Measurements from ENCODE around the gene ATG16L1.

The ATG16L1 gene

GRCh38 chr2:233227346-233227978 is 24.0 kb upstream of the ATG16L1 start:
- no peak for DNase-seq

DNA sequence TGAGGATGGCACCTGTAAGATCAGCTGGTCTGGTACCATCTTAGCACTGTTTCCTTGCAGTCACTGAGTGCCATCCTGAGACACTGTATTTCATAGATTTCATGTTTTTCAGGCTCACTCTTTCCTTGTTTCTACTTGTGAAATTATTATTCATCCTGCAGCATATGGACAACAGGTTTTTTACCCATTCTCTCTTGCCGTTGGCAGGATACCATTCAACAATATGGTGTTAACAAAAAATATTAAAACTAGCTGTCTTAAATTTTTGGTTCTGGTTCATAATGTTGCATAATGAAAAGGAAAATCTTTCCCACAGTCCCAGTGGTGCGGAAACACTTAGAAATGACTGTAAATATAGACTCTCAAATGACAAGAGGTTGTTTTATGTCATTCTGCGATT is 23.1 kb upstream of the ATG16L1 start:
- DNase-seq = no peak

DNA sequence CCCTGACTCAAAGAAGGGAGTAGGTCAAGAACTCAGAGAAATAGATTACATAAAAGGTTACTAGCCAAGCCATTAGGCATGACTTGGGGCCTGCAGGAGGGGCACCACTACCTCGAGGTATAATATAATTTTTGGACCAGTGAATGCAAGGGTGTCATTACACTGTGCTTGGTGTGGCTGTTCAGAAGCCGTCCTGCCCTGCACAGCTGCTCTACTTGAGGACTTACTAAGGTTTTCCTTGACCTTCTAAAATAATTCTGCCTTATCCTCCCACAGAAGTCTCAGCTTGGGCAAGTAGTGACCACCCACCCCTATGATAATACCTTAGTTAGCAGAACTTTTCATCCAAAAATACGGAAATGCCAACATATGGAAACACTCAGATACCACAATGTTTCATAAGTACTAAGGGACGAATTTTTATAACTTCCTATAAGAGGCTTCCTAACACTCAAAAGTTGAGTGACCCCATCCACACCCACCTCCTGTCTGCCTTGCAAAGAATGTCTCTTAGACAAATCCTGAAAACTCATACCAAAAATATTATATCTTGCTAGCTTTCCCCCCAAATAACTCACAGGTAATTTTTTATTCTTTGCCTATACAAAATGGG is 17.7 kb upstream of the ATG16L1 start:
- no peak for DNase-seq

DNA sequence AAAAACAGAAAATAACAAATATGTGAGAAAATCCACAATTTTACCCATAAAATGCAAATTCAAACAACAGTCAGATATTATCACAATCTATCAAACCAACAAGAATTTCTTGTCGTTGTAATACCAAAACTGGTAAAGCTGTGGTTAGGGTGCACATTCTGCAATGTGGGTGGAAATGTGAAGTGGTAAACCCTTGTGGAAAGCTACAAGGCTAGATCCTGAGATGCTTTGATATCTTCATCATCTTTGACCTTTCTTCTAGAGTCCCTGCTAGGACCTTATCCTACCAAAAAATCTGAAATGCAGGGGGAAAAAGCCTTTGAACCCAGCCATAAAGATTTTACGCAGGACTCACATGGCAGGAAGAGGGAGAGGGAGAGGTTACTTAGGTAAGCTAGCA is 17.2 kb upstream of the ATG16L1 start:
- DNase-seq = no peak

- no peak for DNase-seq
These were observed 16.5 kb upstream of the ATG16L1 start for GRCh38 chr2:233234996-233235395.

DNA sequence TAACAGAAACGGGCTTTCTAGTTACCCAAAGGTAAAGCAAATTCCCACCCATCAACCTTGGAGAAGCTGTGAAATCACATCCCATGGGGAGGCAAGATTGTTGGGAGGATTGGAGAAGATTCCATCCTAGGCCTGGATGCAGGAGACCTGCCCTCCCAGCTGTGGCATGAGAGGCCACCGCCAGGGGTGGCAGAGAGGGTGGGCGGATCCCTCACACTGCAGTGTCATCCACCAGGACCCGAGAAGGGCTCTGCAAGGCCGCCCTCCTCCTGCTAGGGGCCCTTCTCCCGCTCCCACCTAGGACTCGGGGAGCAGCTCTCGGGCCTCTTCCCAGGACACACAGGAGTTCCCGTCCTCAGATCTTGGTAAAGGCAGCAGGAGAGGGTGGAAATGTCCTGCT is 15.5 kb upstream of the ATG16L1 start:
- DNase-seq = no peak

- DNase-seq = no peak
These were observed 14.5 kb upstream of the ATG16L1 start for GRCh38 chr2:233236820-233237589.

GRCh38 chr2:233240897-233241296 is 10.6 kb upstream of the ATG16L1 start:
- no peak for DNase-seq

GRCh38 chr2:233241803-233242202 is 9.7 kb upstream of the ATG16L1 start:
- DNase-seq = no peak

DNA sequence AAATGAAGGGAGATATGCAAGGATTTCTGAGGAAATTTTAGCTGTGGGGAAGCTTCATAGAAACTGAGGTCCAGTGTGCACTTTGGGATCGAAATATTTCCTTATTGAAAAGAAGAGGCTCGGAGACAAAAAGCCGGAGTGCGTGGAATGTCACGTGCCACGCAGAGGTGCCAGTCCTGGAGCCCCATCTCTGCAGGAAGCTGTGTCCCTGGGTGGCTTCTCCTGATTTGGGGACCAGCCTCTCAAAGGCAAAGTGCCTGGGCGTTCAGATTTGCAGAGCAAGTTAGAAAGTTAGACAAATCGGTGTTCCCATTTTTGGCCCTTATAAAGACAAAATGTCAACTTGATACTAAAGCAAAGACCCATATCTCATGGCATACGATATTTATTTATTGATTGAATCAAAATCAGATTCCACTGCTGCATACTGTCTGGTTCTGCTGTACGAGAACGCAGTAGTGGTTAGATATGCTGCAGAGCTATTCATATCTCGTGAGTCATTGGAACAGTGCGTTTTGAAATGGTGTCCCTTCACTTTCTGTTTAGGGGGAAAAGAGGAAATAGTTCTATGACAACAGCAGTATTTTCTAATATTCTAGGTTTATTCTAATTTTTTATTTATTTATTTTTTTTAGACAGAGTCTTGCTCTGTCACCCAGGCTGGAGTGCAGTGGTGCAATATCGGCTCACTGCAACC is 9.1 kb upstream of the ATG16L1 start:
- DNase-seq = no peak

DNA sequence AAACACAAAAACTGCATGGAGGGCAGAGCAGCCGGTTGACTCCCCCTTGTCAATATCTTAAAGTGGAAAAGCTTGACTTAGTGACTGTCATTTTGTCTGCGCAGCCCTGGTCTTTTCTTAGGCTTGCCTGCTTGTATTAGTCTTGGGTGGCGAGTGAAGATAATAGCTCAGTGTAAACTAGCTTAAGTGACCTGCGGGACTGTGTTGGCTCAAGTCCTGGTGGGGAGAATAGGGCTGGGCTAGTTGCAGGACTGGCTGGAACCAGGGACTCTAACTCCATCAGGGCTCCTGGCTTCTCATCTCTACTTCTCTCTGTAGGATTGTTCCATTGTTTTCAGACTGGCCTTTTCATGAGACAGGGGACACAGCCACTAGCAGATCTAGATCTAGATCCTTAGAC is 8.1 kb upstream of the ATG16L1 start:
- no peak for DNase-seq

GRCh38 chr2:233244818-233245217 is 6.7 kb upstream of the ATG16L1 start:
- DNase-seq = no peak

- DNase-seq = no peak
These were observed 6.1 kb upstream of the ATG16L1 start for GRCh38 chr2:233245406-233245805.

DNA sequence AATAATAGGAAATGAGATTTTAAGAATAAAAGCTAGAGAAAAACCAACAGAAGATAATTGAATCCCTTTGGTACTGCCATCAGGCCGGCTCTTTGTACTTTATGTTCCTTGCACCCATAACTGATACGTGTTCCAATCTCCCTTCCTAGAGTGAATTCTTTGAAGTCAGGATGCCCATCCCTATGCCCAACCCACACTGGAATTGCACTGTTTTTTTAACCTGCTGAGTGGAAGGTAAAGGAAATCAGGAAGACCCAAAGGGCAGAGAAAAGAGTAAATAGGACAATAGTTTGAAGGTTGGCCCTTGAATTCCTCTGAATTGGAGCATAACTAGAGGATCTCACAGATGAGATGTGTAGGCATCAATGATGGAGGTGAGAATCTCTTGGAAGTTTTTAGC is 4.4 kb upstream of the ATG16L1 start:
- no peak for DNase-seq

- no peak for DNase-seq
These were observed 3.7 kb upstream of the ATG16L1 start for GRCh38 chr2:233247744-233248143.

GRCh38 chr2:233248999-233249398 is 2.5 kb upstream of the ATG16L1 start:
- DNase-seq = no peak

- no peak for DNase-seq
These were observed 905 bp upstream of the ATG16L1 start for GRCh38 chr2:233250568-233250967.

GRCh38 chr2:233250985-233251305 is 528 bp upstream of the ATG16L1 start:
- no peak for DNase-seq

GRCh38 chr2:233252227-233252626 is 754 bp downstream of the ATG16L1 start:
- DNase-seq = no peak

DNA sequence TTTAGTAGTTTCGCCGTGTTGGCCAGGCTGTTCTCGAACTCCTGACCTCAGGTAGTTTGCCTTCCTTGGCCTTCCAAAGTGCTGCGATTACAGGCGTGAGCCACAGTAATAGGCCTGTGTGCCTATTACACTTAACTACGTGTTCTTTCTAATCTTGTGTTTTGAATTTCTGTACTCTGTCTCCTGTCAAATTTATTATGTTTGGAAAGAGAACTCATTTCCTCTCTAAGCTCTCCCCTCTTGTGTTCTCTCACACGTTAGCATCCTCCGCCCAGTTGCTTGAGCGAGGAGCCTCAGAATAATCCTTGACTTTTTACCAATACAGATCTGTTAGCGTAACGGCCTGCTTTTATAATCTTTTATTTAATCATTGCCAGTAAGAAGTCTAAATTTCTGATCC is 3.7 kb downstream of the ATG16L1 start:
- DNase-seq = no peak

GRCh38 chr2:233256048-233256447 is 4.6 kb downstream of the ATG16L1 start:
- DNase-seq = no peak

GRCh38 chr2:233258211-233258610 is 6.7 kb downstream of the ATG16L1 start:
- DNase-seq = no peak

GRCh38 chr2:233259730-233260129 is 8.3 kb downstream of the ATG16L1 start:
- no peak for DNase-seq

- no peak for DNase-seq
These were observed 9.2 kb downstream of the ATG16L1 start for GRCh38 chr2:233260661-233261060.

All from NCI-H2029 (cell line).